ENCODE data around the gene NR4A1. TPM values are rescaled to one million over a fixed set of nuclear protein-coding genes. Genes with fewer than 3 reads are reported as not detected.

Gene NR4A1
- 18.6 TPM for polyA plus RNA-seq (2013, experiment 1 of 4)
- 13.7 TPM for polyA plus RNA-seq (2013, experiment 2 of 4)
- polyA plus RNA-seq (2013, experiment 3 of 4): 13.5 TPM
- 14.6 TPM for polyA plus RNA-seq (2013, experiment 4 of 4)

DNA sequence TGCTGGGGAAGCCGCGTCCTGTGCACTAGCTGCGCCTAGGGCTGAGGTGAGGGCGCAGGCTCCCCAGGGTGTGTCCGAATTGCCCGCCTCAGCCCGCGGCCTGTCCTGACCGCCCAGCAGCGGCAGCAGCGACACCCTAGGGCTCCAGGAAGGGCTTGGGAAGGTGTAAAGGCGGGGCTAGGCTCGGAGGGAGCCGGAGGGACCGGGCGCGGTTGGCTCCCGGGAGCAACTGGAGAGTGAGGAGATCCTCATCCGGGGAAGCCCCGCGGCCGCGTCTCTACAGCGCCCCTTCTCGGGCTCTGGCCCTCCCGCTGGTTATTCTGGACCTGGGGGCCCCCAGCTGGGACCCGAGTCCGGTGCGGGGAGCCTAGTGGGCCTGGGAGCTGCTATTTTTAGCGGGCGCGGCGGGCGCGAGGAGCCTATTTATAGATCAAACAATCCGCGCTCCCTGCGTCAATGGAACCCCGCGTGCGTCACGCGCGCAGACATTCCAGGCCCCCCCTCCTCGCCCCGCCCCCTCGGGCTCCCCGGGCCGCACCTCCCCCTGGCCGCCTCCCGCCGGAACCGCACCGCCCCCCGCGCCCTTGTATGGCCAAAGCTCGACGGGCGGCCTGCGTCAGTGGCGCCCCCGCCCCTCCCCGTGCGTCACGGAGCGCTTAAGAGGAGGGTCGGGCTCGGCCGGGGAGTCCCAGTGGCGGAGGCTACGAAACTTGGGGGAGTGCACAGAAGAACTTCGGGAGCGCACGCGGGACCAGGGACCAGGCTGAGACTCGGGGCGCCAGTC, at the start of gene NR4A1:
NR4A1 (plus strand) TSS at position 685 of the 784 bp plus-strand sequence. CDS start 2,887 bp downstream, outside the sequence.
- Histone ChIP-seq H3K27ac (ENCODE audit: insufficient read depth, low read depth, low read length, poor library complexity, severe bottlenecking) (peak within 1 kb of the TSS; percentile 17), H3K4me3 (ENCODE audit: insufficient read depth, low read depth, low read length) (peak within 1 kb of the TSS; percentile 58)
- WGBS, 2 experiments: 0% methylated on average over 77 of the region's 77 CpGs

DNA sequence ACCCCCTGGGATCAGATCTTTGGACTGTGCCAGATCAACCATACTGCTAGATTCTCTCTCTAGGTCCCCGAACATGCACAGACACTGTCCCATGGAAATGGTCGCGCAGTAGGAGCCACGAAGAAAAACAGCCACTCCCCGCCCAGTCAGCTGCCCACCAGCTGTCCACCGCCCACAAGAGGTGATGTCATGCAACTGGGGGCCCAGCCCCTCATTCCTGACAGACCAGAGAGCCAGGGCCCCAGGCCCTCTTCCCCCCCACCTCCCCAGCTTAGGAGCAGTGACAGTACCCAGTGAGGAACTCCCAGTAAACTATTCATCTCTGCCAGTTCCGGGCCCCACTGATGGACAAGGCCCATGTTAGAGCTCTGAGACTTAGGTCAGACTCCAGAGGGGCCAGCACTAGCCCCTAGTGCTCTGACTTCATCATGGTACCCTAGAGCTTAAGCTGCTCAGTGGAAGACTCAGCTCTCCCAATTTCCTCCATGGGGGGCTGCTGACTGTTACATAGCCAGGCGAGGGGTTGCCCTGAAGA, 48.2 kb upstream of the NR4A1 start:
- H3K36me3 ChIP-seq (ENCODE audit: control insufficient read depth, insufficient read depth, low read length): no peaks in the 10 kb centered on the region
- H3K9me3 ChIP-seq (ENCODE audit: control insufficient read depth, low read length): no peaks in the 10 kb centered on the region
- H3K27ac ChIP-seq (ENCODE audit: insufficient read depth, low read depth, low read length, poor library complexity, severe bottlenecking): no peak overlapping the region
- H3K27me3 ChIP-seq (ENCODE audit: control insufficient read depth, insufficient read depth, low read length, poor library complexity, severe bottlenecking): peaks cover 33% of the 10 kb centered on the region
- H3K4me3 ChIP-seq (ENCODE audit: insufficient read depth, low read depth, low read length): no peak overlapping the region
- peaks cover 4% of the 10 kb centered on the region for H3K4me1 ChIP-seq (ENCODE audit: control insufficient read depth, insufficient read depth, low read length)
- WGBS, 2 experiments: 93 to 95% methylated on average over 8 of the region's 8 CpGs

More for the DNA sequence above, at the start of gene NR4A1:
- H3K36me3 ChIP-seq (ENCODE audit: control insufficient read depth, insufficient read depth, low read length): no peaks in the 10 kb centered on the region
- peaks cover 42% of the 10 kb centered on the region for H3K27me3 ChIP-seq (ENCODE audit: control insufficient read depth, insufficient read depth, low read length, poor library complexity, severe bottlenecking)
- H3K9me3 ChIP-seq (ENCODE audit: control insufficient read depth, low read length): no peaks in the 10 kb centered on the region
- peaks cover 15% of the 10 kb centered on the region for H3K4me1 ChIP-seq (ENCODE audit: control insufficient read depth, insufficient read depth, low read length)

DNA sequence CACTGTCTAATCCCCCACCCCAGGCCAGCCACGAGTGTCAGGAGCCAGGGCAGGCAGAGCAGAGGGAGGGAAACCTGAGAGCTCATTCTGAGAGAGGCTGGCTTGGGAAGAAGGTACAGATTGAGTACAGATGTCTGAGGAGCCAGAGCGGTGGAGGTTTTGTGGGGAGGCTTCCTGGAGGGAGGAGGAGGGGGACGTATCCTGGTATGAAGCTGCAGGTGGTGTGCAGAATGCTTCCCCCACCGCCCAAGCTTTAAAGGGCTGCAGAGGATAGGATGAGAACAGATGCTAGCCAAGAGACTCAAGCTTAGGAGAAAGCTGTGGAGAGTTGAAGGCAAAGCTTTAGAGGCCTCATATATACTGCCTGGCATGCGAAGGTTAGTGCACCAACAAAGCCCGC, 47.7 kb upstream of the NR4A1 start:
- no peak overlapping the region for H3K4me3 ChIP-seq (ENCODE audit: insufficient read depth, low read depth, low read length)
- no peaks in the 10 kb centered on the region for H3K36me3 ChIP-seq (ENCODE audit: control insufficient read depth, insufficient read depth, low read length)
- no peak overlapping the region for H3K27ac ChIP-seq (ENCODE audit: insufficient read depth, low read depth, low read length, poor library complexity, severe bottlenecking)
- H3K27me3 ChIP-seq (ENCODE audit: control insufficient read depth, insufficient read depth, low read length, poor library complexity, severe bottlenecking): peaks cover 38% of the 10 kb centered on the region
- WGBS, 2 experiments: 81 to 86% methylated on average over 6 of the region's 6 CpGs
- H3K4me1 ChIP-seq (ENCODE audit: control insufficient read depth, insufficient read depth, low read length): peaks cover 4% of the 10 kb centered on the region
- no peaks in the 10 kb centered on the region for H3K9me3 ChIP-seq (ENCODE audit: control insufficient read depth, low read length)

DNA sequence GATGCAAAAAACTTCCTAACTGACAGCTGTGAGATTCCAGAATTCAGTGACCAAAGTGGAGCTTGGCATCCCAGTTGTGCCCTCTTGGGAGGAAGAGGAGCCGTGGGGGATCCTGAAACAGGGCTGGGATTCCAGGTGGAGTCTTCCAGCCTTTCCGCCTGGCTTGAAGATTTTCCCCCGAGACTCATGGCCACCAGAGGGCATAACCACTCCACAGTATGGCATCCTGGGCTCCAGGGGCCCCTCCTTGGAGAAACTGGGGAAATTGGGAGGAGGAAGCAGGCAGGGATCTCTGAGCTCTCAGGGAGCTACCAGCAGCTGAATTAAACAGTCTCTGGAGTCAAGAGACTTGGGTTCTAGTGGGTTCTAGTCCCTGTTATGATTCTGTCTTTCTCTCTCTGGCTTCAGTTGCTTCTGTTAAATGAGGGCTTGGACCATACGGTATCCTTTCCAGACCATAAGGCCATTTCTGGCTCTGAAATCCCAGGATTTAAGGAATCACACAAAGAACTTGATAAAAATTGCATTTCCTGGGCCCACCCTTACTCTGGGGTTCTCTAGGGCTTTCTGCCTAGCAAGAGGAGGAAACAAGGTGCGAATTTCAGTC, 47.1 kb upstream of the NR4A1 start:
- Histone ChIP-seq H3K36me3 (ENCODE audit: control insufficient read depth, insufficient read depth, low read length) (no peaks in the 10 kb centered on the region), H3K27ac (ENCODE audit: insufficient read depth, low read depth, low read length, poor library complexity, severe bottlenecking) (no peak overlapping the region), H3K4me1 (ENCODE audit: control insufficient read depth, insufficient read depth, low read length) (peaks cover 6% of the 10 kb centered on the region), H3K27me3 (ENCODE audit: control insufficient read depth, insufficient read depth, low read length, poor library complexity, severe bottlenecking) (peaks cover 43% of the 10 kb centered on the region), H3K4me3 (ENCODE audit: insufficient read depth, low read depth, low read length) (no peak overlapping the region), H3K9me3 (ENCODE audit: control insufficient read depth, low read length) (no peaks in the 10 kb centered on the region)
- WGBS, 2 experiments: 59 to 64% methylated on average over 5 of the region's 5 CpGs

DNA sequence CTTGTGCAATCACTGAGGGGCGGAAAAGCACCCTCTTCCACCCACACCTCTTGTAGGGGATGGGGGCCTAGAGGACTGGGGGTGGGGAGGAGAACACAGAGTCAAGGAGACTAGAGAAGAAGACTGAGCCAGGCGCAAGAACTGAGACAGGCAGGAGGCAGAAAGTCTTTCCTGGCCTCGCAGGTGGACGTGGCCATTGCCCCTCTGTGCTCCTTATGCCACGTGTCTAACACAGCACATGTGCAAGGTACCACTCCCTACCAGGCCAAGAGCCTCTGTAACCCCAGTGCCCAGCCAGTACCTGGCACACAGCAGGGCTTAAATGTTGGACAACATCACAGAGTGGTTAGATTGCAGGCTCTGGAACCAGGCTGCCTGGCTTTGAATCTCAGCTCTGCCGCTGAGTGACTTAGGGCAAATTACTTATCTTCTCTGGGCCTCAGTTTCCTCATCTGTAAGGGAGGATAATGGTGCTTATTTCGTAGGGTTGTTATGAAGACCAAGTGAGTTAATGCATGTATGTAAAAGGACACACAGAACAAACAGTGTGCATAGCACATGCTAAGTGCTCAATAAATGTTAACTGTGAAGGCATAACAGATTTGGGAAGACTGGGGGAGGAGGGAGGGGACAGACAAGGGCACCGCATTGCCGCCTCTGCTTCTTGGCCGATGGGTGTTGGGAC, 45.9 kb upstream of the NR4A1 start:
- Histone ChIP-seq H3K4me3 (ENCODE audit: insufficient read depth, low read depth, low read length) (no peak overlapping the region), H3K27ac (ENCODE audit: insufficient read depth, low read depth, low read length, poor library complexity, severe bottlenecking) (no peak overlapping the region), H3K9me3 (ENCODE audit: control insufficient read depth, low read length) (no peaks in the 10 kb centered on the region), H3K36me3 (ENCODE audit: control insufficient read depth, insufficient read depth, low read length) (no peaks in the 10 kb centered on the region), H3K4me1 (ENCODE audit: control insufficient read depth, insufficient read depth, low read length) (peaks cover 15% of the 10 kb centered on the region), H3K27me3 (ENCODE audit: control insufficient read depth, insufficient read depth, low read length, poor library complexity, severe bottlenecking) (peaks cover 44% of the 10 kb centered on the region)
- WGBS, 2 experiments: 85 to 88% methylated on average over 9 to 10 of the region's 10 CpGs

DNA sequence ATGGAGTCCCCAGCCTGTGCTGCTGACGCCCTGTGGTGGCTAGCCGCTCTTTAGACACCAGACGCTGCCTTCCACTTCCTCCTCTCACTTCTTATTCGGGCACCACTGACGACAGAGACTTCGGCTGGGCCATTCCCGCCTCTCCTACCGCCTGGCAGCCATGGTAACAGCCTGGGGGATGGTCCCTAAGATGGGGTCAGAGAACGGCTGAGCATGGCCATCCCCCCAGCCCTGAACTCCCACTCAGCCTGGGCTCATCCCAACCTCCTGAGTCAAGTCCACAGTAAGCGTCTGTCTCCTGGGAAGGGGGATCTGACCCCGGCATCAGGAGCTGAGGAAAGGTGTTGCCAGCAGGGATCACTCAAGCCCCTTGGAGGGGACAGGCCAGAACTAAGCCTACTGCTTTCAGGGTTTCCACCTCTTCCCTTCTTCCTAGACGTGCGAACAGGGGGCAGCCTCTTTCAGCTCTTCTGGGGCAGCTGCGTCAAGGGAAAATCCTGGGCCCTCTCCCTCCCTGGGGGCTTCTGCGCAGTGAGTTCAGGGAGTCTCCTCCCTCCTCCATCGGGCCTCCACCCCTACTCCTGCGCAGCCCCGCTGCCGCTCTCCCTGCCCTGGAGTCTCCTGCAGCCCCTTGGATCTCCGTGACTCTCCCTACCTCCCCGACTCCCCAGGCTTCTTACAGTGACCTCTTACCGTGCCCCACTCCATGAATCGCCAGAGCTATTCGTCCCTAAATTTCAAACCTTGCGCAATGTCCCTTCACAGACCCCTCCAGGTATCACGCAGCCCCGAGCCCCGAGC, 45.1 kb upstream of the NR4A1 start:
- H3K4me3 ChIP-seq (ENCODE audit: insufficient read depth, low read depth, low read length): peak overlapping the region; percentile 46
- no peaks in the 10 kb centered on the region for H3K9me3 ChIP-seq (ENCODE audit: control insufficient read depth, low read length)
- 12% methylated on average over 28 of the region's 28 CpGs for WGBS, 2 experiments
- H3K36me3 ChIP-seq (ENCODE audit: control insufficient read depth, insufficient read depth, low read length): peaks cover under 1% of the 10 kb centered on the region
- H3K4me1 ChIP-seq (ENCODE audit: control insufficient read depth, insufficient read depth, low read length): peaks cover 22% of the 10 kb centered on the region
- no peak overlapping the region for H3K27ac ChIP-seq (ENCODE audit: insufficient read depth, low read depth, low read length, poor library complexity, severe bottlenecking)
- peaks cover 44% of the 10 kb centered on the region for H3K27me3 ChIP-seq (ENCODE audit: control insufficient read depth, insufficient read depth, low read length, poor library complexity, severe bottlenecking)

DNA sequence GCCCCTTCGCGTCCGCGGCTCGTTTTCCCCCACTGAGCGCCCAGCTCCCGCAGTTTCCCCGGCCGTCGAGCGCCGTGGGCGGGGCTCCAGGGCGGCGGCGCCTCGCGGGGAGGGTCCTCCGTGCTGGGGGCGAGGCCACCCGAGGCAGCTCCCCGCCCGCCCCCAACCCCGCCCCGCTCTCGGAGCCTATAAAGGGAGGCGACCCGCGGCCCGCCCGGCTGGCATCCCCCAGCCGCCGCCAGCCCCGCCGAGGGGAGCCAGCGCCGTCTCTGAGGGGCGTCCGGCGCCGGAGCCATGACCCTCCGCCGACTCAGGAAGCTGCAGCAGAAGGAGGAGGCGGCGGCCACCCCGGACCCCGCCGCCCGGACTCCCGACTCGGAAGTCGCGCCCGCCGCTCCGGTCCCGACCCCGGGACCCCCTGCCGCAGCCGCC, 44.5 kb upstream of the NR4A1 start, which contains the start of gene TAMALIN:
TAMALIN (plus strand) TSS at position 221 of the 432 bp plus-strand sequence; CDS start at position 295, 74 bp downstream.
- Histone ChIP-seq H3K27ac (ENCODE audit: insufficient read depth, low read depth, low read length, poor library complexity, severe bottlenecking) (no peak within 1 kb of the TSS), H3K9me3 (ENCODE audit: control insufficient read depth, low read length) (no peaks in the 10 kb centered on the region), H3K36me3 (ENCODE audit: control insufficient read depth, insufficient read depth, low read length) (peaks cover 5% of the 10 kb centered on the region), H3K27me3 (ENCODE audit: control insufficient read depth, insufficient read depth, low read length, poor library complexity, severe bottlenecking) (peaks cover 44% of the 10 kb centered on the region), H3K4me1 (ENCODE audit: control insufficient read depth, insufficient read depth, low read length) (peaks cover 24% of the 10 kb centered on the region), H3K4me3 (ENCODE audit: insufficient read depth, low read depth, low read length) (peak within 1 kb of the TSS; percentile 46)
- WGBS, 2 experiments: 0 to 1% methylated on average over 60 of the region's 60 CpGs

DNA sequence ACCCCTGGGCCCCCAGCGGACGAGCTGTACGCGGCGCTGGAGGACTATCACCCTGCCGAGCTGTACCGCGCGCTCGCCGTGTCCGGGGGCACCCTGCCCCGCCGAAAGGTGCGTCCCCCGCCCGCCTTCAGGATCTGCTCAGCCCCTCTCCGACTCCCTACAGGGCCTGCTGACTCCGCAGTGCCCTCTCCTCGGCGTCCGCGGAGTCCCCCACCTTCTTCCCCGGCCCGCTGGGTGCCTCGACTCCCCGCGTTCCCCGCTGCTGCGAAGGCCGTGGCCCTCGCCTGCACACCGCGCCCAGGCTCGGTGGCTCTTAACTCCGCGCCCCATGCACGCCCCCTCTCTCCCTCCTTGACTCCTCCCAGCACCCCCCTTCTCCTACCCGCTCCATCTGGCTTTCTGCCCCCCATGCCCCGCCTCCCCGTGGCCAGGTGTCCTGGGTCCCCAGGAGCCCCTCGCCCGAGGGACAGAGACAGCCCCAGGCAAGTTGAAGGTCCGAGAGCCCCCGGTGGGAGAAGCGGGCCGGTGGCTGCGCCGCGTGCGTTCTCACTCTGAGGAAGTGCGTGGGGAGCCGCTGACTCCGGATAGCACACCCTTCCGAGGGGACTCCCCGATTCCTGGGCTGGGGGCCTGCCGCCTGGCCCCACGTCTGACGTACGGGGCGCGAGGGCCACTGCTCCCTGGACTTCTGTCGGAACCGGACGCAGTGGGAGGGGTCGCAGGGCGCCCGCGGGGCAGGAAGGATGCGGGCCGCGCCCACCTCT, 43.9 kb upstream of the NR4A1 start:
- Histone ChIP-seq H3K4me3 (ENCODE audit: insufficient read depth, low read depth, low read length) (peak overlapping the region; percentile 46), H3K27ac (ENCODE audit: insufficient read depth, low read depth, low read length, poor library complexity, severe bottlenecking) (no peak overlapping the region), H3K27me3 (ENCODE audit: control insufficient read depth, insufficient read depth, low read length, poor library complexity, severe bottlenecking) (peaks cover 44% of the 10 kb centered on the region), H3K9me3 (ENCODE audit: control insufficient read depth, low read length) (no peaks in the 10 kb centered on the region), H3K4me1 (ENCODE audit: control insufficient read depth, insufficient read depth, low read length) (peaks cover 24% of the 10 kb centered on the region), H3K36me3 (ENCODE audit: control insufficient read depth, insufficient read depth, low read length) (peaks cover 5% of the 10 kb centered on the region)
- 5% methylated on average over 72 of the region's 72 CpGs for WGBS, 2 experiments

DNA sequence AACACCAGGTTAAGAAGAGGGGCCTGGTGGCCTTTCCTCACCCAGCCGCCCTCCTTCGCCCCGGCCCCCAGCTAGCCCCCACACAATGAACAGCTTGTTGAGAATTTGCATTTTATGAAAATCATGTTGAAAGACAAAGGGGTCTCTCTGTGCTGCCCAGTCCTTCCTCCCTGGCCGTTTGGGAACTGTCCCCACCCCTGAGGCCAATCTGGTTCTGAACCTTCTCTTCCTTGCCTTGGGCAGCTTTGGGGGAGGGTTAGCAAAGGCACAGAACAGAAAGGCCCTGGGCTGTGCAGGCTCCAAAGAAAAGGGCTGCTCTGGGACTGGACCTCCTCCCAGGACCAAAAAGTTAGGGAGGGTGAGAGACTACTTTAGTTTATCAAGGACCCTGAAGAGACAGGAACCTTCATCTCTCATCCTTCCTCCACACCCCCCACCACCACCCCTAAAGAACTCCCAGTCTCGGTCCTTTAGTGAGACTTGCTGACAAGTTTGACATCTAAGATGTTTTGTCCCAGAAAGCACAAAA, 43.2 kb upstream of the NR4A1 start:
- Histone ChIP-seq H3K36me3 (ENCODE audit: control insufficient read depth, insufficient read depth, low read length) (peaks cover 5% of the 10 kb centered on the region), H3K4me3 (ENCODE audit: insufficient read depth, low read depth, low read length) (peak overlapping the region; percentile 46), H3K4me1 (ENCODE audit: control insufficient read depth, insufficient read depth, low read length) (peaks cover 22% of the 10 kb centered on the region), H3K9me3 (ENCODE audit: control insufficient read depth, low read length) (no peaks in the 10 kb centered on the region), H3K27me3 (ENCODE audit: control insufficient read depth, insufficient read depth, low read length, poor library complexity, severe bottlenecking) (peaks cover 44% of the 10 kb centered on the region), H3K27ac (ENCODE audit: insufficient read depth, low read depth, low read length, poor library complexity, severe bottlenecking) (no peak overlapping the region)
- WGBS, 2 experiments: 67 to 83% methylated on average over 5 of the region's 5 CpGs

All from ectodermal cell (in vitro differentiated cells).